Measurements from ENCODE around the gene PLXNA3.

The PLXNA3 gene

DNA sequence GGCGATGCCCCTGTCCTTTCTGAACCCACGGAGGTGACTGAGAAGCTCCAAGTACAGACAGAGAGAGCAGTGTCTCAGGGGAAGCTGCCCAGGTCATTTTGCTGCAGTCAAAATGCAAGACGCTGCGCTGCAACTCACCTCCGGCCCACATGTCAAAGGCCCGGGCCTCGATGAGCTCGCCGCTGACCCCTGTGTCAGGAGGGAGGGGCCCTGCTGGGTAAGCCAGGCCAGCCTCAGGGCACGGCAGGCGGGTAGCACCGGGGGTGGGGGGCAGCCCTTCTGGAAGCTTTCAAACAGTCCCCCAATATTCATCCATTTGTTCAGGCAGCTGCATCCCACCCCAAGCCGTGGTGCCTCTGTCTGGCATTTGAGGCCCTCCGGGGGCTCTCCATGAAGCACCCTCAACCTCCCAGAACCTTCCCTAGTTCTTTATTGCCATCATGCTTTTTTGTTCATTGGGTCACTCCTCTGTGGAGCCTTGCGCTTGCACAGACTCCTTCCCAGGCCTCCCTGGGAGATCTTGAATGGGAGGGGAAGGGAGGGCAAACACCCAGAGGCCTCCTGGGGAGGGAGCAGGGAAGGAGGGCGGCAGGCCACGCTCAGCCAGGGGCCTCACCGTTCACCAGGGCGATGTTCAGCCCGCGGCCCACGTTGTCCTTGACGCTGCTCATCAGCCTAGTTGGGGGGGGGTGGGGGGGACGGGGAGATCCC lies 49.7 kb downstream of the PLXNA3 start:
- no peak for DNase-seq

GRCh38 chrX:154508384-154508745 lies 50.3 kb downstream of the PLXNA3 start:
- no peak for DNase-seq

DNA sequence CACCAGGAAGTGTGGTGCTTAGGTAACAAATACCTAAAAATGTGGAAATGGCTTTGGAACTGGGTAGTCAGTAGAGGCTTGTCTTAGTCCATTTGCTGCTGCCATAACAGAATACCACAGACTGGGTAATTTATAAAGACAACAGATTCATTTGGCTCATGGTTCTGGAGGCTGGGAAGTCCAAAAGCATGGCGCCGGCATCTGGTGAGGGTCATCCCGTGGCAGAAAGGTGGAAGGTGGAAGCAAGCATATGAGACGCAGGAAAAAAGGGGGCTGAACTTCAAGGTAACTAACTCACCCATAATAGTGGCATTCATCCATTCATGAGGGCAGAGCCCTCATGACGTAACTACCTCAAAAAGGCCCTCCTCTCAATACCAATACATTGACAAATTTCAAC lies 51.4 kb downstream of the PLXNA3 start:
- DNase-seq: no peak

DNA sequence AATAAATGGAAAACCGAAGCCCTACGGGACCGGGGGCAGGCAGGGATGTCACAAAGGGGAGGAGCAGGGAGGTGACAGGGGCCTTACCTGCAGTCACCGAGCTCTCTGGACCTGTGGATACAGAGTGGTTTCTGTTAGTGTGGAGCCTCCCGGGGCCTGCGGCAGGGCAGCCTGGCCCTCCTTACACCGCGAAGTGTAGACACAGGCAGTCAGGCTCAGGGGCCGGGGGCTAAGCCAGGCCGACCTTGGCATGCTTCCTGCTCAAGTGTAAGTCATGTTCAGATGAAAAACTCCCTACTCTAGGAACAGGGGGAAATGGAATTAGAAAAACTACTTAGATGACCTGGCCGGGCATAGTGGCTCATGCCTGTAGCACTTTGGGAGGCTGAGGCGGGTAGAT lies 53.7 kb downstream of the PLXNA3 start:
- DNase-seq: no peak

- no peak for DNase-seq
Measured at GRCh38 chrX:154512879-154513553, 54.9 kb downstream of the PLXNA3 start.

DNA sequence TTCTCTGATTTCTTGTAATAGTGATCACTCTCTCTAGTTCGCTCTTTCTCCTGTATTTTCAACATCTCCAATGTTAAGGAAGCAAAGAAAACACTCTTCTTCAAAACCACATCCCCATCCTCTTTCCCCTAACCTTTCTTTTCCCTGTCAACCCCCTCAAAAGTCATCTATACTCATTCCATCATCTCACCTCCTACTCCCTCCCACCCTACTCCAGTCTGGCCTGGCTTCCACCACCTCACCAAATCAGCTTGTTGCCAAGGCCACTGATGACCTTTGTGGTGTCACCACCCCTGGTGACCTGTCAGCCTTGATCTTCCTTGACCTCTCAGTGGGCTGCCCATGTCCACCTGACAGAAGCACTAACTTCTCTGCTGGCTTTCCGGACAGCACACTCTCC lies 55.6 kb downstream of the PLXNA3 start:
- no peak for DNase-seq

GRCh38 chrX:154515090-154515965 lies 57.2 kb downstream of the PLXNA3 start:
- no peak for DNase-seq

DNA sequence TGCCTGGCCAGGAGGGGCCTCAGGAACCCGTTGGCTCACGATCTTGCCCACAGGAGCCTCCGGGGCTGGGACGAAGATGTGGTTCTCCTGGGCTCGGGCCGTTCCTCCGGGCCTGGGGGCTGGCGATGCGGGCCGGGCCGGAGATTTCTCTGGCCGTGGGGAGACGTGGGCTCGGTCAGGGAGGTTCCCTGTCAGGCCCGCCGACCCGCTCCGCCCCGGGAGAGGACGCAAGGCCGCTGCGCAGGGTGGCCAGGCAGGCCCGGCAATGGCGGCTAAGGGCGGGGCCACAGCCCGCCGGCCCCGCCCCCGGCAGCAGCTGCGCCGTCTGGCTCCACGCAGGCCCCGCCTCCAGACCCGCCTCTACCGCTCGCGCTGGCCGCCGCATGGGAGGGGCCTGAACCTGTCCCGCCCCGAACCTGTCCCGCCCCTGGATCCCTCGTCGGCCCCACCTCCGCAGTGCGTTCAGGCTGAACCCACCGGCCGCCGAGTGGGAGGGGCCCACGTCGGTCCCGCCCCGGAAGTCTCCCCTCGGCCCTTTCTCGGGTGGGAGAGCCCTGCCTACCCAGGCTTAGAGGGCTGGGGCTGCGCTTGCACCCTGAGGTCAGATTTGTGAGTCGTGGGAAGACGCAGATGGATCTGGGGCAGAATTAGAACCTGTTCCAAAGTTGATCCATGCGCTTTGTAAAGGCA lies 58.0 kb downstream of the PLXNA3 start, which contains the start of gene FAM3A:
Gene FAM3A, minus strand, starts transcription at position 267 of the 690 bp plus-strand sequence. CDS start 460 bp downstream, outside the sequence.
- peak; percentile 73 for DNase-seq

DNA sequence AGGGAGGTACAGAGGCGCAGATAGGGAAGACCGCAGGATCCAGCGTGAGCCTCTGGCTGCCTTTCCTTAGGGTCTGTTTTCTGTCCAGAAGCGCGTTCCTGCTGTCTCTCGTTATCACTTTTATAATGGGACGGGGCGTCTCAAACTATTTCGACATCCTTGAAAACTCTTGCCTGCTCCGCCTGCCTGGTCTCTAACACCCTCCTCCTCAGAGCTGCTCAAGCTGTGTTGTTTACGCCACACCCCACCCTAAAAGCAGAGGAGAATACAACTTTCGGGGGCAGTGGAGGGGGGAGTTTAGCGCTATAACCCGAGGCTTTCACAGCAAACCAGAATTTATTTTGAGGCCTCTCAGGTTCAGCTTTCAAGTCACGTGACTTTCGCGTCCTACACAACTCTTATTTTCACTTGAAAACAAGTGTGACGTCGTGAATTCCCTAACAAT lies 58.6 kb downstream of the PLXNA3 start:
- DNase-seq: no peak

DNA sequence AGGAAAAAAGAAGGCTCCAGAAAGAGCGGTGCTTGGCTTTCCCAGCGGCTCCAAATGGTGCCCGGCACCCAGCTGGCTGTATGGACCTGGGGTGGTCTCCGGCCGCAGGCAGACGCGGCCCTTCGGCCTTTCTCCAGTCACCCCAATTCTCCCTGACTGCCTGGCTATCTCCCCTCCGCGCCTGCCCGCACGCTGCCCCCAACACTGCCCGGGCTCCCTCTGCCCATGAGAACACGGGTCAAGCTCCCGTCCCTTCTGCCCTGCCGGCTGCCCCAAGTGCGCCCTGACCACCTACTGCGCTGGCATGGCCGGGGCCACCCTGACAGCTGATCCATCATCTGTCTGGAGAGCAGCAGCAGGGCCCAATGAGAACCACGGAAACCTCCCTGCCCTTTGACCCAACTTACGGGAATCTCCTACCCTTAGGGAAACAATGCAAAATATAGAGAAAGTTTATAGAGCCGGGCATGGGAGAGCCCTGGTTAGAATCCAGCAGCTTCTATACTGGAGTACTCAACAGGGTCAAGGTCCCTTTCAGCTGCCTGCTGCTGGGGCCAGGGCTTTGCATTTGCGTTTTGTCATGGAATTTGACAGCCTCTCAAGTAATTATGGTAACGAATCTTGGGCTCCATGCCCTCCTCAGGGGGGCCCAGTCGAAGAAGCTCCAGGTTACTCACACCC lies 59.2 kb downstream of the PLXNA3 start:
- DNase-seq: no peak

DNA sequence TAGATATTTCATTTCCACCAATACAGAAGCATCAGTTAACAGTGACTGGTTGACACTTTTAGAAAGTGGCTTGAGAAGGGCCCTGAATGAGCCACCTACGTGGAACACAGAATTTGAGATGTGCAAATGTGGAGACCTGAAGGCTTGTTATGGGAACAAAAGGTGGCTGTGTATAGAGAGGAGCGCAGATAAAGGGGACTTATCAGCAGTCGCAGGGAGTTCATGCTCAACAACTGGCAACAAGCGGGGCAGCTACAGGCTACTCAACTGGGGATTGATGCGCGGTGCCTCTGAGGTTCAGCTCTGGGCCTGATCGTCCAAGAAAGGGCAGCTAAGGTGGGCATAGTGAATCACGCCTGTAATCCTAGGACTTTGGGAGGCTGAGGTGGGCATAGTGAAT lies 61.3 kb downstream of the PLXNA3 start:
- DNase-seq: no peak

GRCh38 chrX:154525606-154526490 lies 67.8 kb downstream of the PLXNA3 start:
- DNase-seq: no peak

- DNase-seq: peak; percentile 13
Measured at GRCh38 chrX:154526901-154527675, 69.0 kb downstream of the PLXNA3 start.

All from NCI-H1436 treated with DMSO at 0.1 percent for 48 hours (cell line).